Pancreas (tissue), 10 donors: ENCODE measurements around the gene SH3BGRL2. TPM values are rescaled to one million over a fixed set of nuclear protein-coding genes. Genes with fewer than 3 reads are reported as not detected.
A peak's percentile ranks its signal among the peaks of the same experiment; 100 is the strongest.
"Not testable (repeated sequence)": the region's sequence is repeated elsewhere in the genome, so short reads cannot be mapped to it uniquely, and the experiment has no call there.

Source experiments
- ATAC-seq, 4 donors: fragments of 200-7000 bp; cut with Tn5 transposase; one replicate each; pipeline versions ENCODE4 v1.8.0 to v1.9.1; 2020; ENCODE audit warnings: mild to moderate bottlenecking in 4 of 4, moderate library complexity in 4 of 4
- DNase-seq, 6 donors: peaks; one replicate each; pipeline ENCODE4 v3.0.0-alpha.2; 2020
- FAIRE-seq: peaks from 2 replicates; lab custom pipeline; 2012; peaks lifted over from hg19 to GRCh38; lab: Jason Lieb, UNC
- H3K27ac ChIP-seq, 4 donors: fragments of 200-600 bp; sonication (generic); 1 replicate in 3 of 4; 2 replicates in 1 of 4; pipeline versions ENCODE4 v1.5.0 to v1.8.0; 2020
- H3K27me3 ChIP-seq, 4 donors: fragments of 200-600 bp; one replicate each; pipeline ENCODE4 v1.8.0; 2021
- H3K36me3 ChIP-seq, 3 donors: fragments of 200-600 bp; sonication (generic) in 1 of 3; one replicate each; pipeline versions ENCODE4 v1.5.0 to v1.8.0; 2020 to 2021
- H3K4me1 ChIP-seq, 3 donors: fragments of 200-600 bp; one replicate each; pipeline ENCODE4 v1.8.0; 2021
- H3K4me3 ChIP-seq, 4 donors: fragments of 200-600 bp; sonication (generic) in 2 of 4; one replicate each; pipeline versions ENCODE4 v1.5.0 to v1.8.0; 2020 to 2021
- H3K9me3 ChIP-seq, 4 donors: fragments of 200-600 bp; one replicate each; pipeline ENCODE4 v1.8.0; 2021
- CTCF ChIP-seq, 4 donors: fragments of 200-600 bp; sonication (generic) in 3 of 4; IDR thresholded peaks; one replicate each; pipeline versions ENCODE4 v1.5.0 to v1.8.0; 2021; ENCODE audit warnings: antibody characterized with exemption in 4 of 4
- WGBS, 2 donors: extraction: QIAGEN DNeasy Blood & Tissue Kit; methylation state at CpG; one replicate each; pipeline ENCODE4 v1.1.7; 2013; 5-methylcytosine and 5-hydroxymethylcytosine counted together
- intact Hi-C, 3 donors: fragments of 100-400 bp; cut with DNase I; formaldehyde crosslinking; loops; one replicate each; pipeline versions ENCODE4 v1.11.1 to v1.14.2; 2022
- polyA plus RNA-seq, 2 donors: library from polyadenylated mRNA; stranded (reverse); fragments of 200-250 nt; gene quantifications; one replicate each; pipeline ENCODE4 v1.2.3, GENCODE V29; 2013
- total RNA-seq, 6 donors: library from RNA; stranded (reverse); fragmentation: NEBNext Ultra II Directional in 4 of 6; extraction: Animal tissue kit (Norgen Biotek cat#: 25700) in 4 of 6; gene quantifications; one replicate each; pipeline versions ENCODE4 v1.2.1 to v1.2.4, GENCODE V29; 2021 to 2023
- donor health status: healthy with polysubstance abuse.
- donor health status: DM: no; HTN: no; CAD: no; lungs with moderate emphysema.
- donor health status: DM: no; HTN: no; CAD: no.
- donor health status: control.
- donor health status: control.
- donor health status: Bipolar disorder and iron deficiency.
- donor health status: DM: yes; HTN: yes; CAD: no.
- donor health status: DM: no; HTN: no; CAD: no.
- donor health status: DM: no; HTN: no; CAD: no.
- donor health status: DM: yes; HTN: yes; CAD: no.

Gene SH3BGRL2
- total and polyA plus RNA-seq, 8 donors, result 6.1 to 22.1 (median 11.8) TPM

- peak; percentile 31 to 56 (median 38) for DNase-seq
- 46 to 53% methylated on average over 4 of the region's 4 CpGs for WGBS, 2 donors
- H3K4me1 ChIP-seq, result peaks cover 5 to 18% (median 11%) of the 10 kb centered on the region in 3 donors
- H3K27ac ChIP-seq, result peak overlapping the region in 3 of 4 donors; percentile 43 to 68 (median 47)
- H3K9me3 ChIP-seq, result no peaks in the 10 kb centered on the region
- FAIRE-seq, result peak; percentile 5
- no peaks in the 10 kb centered on the region for H3K27me3 ChIP-seq
- H3K4me3 ChIP-seq, result no peak overlapping the region
- ATAC-seq, result peak; percentile 74 to 90 (median 87)
- intact Hi-C loops, result no loop called here
- no peak for TF ChIP-seq CTCF (IDR thresholded peaks at IDR 0.05)
- peaks cover 0 to 4% (median 0%) of the 10 kb centered on the region in 3 donors for H3K36me3 ChIP-seq
Observed at GRCh38 chr6:79671600-79672266, 40.6 kb downstream of the SH3BGRL2 start.

- Histone ChIP-seq H3K27me3 (no peaks in the 10 kb centered on the region), H3K27ac (peak overlapping the region in 1 of 4 donors; percentile 68), H3K36me3 (peaks cover 0 to 4% (median 0%) of the 10 kb centered on the region in 3 donors), H3K9me3 (no peaks in the 10 kb centered on the region), H3K4me1 (peaks cover 5 to 16% (median 9%) of the 10 kb centered on the region in 3 donors), H3K4me3 (no peak overlapping the region)
- no peak for DNase-seq
- ATAC-seq, result peak in 3 of 4 donors; percentile 46 to 59 (median 56)
- intact Hi-C loops, result no loop called here
- no peak for TF ChIP-seq CTCF (IDR thresholded peaks at IDR 0.05)
- FAIRE-seq, result no peak
- WGBS, 2 donors, result 12 to 19% methylated on average over 2 of the region's 2 CpGs
Observed at GRCh38 chr6:79672631-79673111, 41.5 kb downstream of the SH3BGRL2 start.

- H3K9me3 ChIP-seq, result no peaks in the 10 kb centered on the region
- peaks cover 5 to 16% (median 9%) of the 10 kb centered on the region in 3 donors for H3K4me1 ChIP-seq
- H3K27me3 ChIP-seq, result no peaks in the 10 kb centered on the region
- 67 to 74% methylated on average over 3 of the region's 3 CpGs for WGBS, 2 donors
- H3K27ac ChIP-seq, result no peak overlapping the region
- no peak for TF ChIP-seq CTCF (IDR thresholded peaks at IDR 0.05)
- intact Hi-C loops, result no loop called here
- DNase-seq (no peak), ATAC-seq (no peak), FAIRE-seq (no peak)
- H3K4me3 ChIP-seq, result no peak overlapping the region
- H3K36me3 ChIP-seq, result peaks cover 0 to 4% (median 0%) of the 10 kb centered on the region in 3 donors
Observed at GRCh38 chr6:79673947-79674346, 42.8 kb downstream of the SH3BGRL2 start.

- DNase-seq (no peak), FAIRE-seq (no peak), ATAC-seq (peak; percentile 53 to 77 (median 64))
- Histone ChIP-seq H3K4me3 (no peak overlapping the region), H3K4me1 (peaks cover 5 to 7% (median 7%) of the 10 kb centered on the region in 3 donors), H3K27ac (peak overlapping the region in 2 of 4 donors; percentile 1 to 10), H3K36me3 (peaks cover 0 to 4% (median 0%) of the 10 kb centered on the region in 3 donors), H3K9me3 (no peaks in the 10 kb centered on the region), H3K27me3 (no peaks in the 10 kb centered on the region)
- no peak for TF ChIP-seq CTCF (IDR thresholded peaks at IDR 0.05)
- 25 to 30% methylated on average over 8 of the region's 8 CpGs for WGBS, 2 donors
- intact Hi-C loops, result no loop called here
Observed at GRCh38 chr6:79676785-79677736, 45.9 kb downstream of the SH3BGRL2 start.

GRCh38 chr6:79682682-79683081, 51.6 kb downstream of the SH3BGRL2 start:
- H3K27ac ChIP-seq, FAIRE-seq, intact Hi-C loops, H3K36me3 ChIP-seq, H3K4me3 ChIP-seq, DNase-seq, H3K27me3 ChIP-seq, H3K9me3 ChIP-seq, ATAC-seq: not testable (repeated sequence)
- 73 to 99% methylated on average over 4 of the region's 4 CpGs for WGBS, 2 donors
- peaks cover 10 to 18% (median 12%) of the 10 kb centered on the region in 3 donors for H3K4me1 ChIP-seq
